Progenitor cell of endocrine pancreas (in vitro differentiated cells): ENCODE results near the gene SLC22A16. TPM values are rescaled to one million over a fixed set of nuclear protein-coding genes. Genes with fewer than 3 reads are reported as not detected.

Experiments used
- DNase-seq: peaks from one replicate; pipeline ENCODE4 v3.0.0; 2021; ENCODE audit warnings: low spot score; ENCODE audit not compliant: unreplicated experiment
- H3K27ac Mint-ChIP-seq: 2 replicates; pipeline ENCODE4 v1.8.0; 2021; ENCODE audit warnings: mild to moderate bottlenecking, moderate library complexity, mixed read lengths
- H3K27me3 Mint-ChIP-seq: 2 replicates; pipeline ENCODE4 v1.8.0; 2021; ENCODE audit warnings: mixed read lengths
- H3K36me3 Mint-ChIP-seq: 2 replicates; pipeline ENCODE4 v1.8.0; 2022; ENCODE audit warnings: mixed read lengths; ENCODE audit not compliant: insufficient read depth
- H3K4me1 Mint-ChIP-seq: 2 replicates; pipeline ENCODE4 v1.8.0; 2021; ENCODE audit warnings: low read depth, mixed read lengths
- H3K4me3 Mint-ChIP-seq: 2 replicates; pipeline ENCODE4 v1.8.0; 2021; ENCODE audit warnings: low read depth, mild to moderate bottlenecking, moderate library complexity, mixed read lengths
- H3K9me3 Mint-ChIP-seq: 2 replicates; pipeline ENCODE4 v1.8.0; 2021; ENCODE audit warnings: low read depth, mixed read lengths
- CTCF ChIP-seq: fragments of 200-600 bp; sonication (generic); IDR thresholded peaks from one replicate; pipeline ENCODE4 v1.5.0; 2021; ENCODE audit warnings: antibody characterized with exemption, mild to moderate bottlenecking; ENCODE audit not compliant: unreplicated experiment
- total RNA-seq: library from RNA; stranded (reverse); gene quantifications from 2 replicates; pipeline ENCODE4 v1.2.1, GENCODE V29; 2021

SLC22A16 gene
- total RNA-seq, 1 donor from 2014 or later: not detected

GRCh38 chr6:110387986-110388385 is 88.4 kb downstream of the SLC22A16 start:
- Mint-ChIP-seq H3K36me3 (no peaks in the 10 kb centered on the region), H3K4me1 (peaks cover 25% of the 10 kb centered on the region), H3K27me3 (no peaks in the 10 kb centered on the region), H3K4me3 (no peak overlapping the region), H3K27ac (no peak overlapping the region), H3K9me3 (no peaks in the 10 kb centered on the region)
- no peak for TF ChIP-seq CTCF
- DNase-seq: no peak

- DNase-seq: no peak
- no peak overlapping the region for H3K27ac Mint-ChIP-seq
- peaks cover 29% of the 10 kb centered on the region for H3K4me1 Mint-ChIP-seq
- peaks cover 7% of the 10 kb centered on the region for H3K9me3 Mint-ChIP-seq
- H3K4me3 Mint-ChIP-seq: no peak overlapping the region
- H3K36me3 Mint-ChIP-seq: no peaks in the 10 kb centered on the region
- TF ChIP-seq CTCF: no peak
- H3K27me3 Mint-ChIP-seq: no peaks in the 10 kb centered on the region
Measured at GRCh38 chr6:110385458-110385863, 91.0 kb downstream of the SLC22A16 start.

GRCh38 chr6:110378552-110378951 is 97.9 kb downstream of the SLC22A16 start:
- Mint-ChIP-seq H3K27me3 (no peaks in the 10 kb centered on the region), H3K4me1 (peaks cover 6% of the 10 kb centered on the region), H3K4me3 (no peak overlapping the region), H3K9me3 (peaks cover 9% of the 10 kb centered on the region), H3K27ac (no peak overlapping the region), H3K36me3 (no peaks in the 10 kb centered on the region)
- TF ChIP-seq CTCF: peak; percentile 27
- DNase-seq: no peak

Other genes with a start within 250 kb of the SLC22A16 start
- gene METTL24, start 118.3 kb downstream of the SLC22A16 start, total RNA-seq: 10.0 and 14.8 TPM in 2 replicates
- gene DDO, start 61.0 kb downstream of the SLC22A16 start, total RNA-seq: not detected in 2 replicates